Mammary epithelial cell (primary cell): Measurements from ENCODE around the gene NDUFB1.

Experiments
- CTCF ChIP-seq, 2 donors: IDR thresholded peaks in 1 of 2; conservative IDR thresholded peaks in 1 of 2; 2 replicates each; pipeline ENCODE4 v1.5.1; 2011 to 2012; ENCODE audit warnings: inconsistent platforms in 2 of 2, low read length in 2 of 2, mild to moderate bottlenecking in 2 of 2, control low read depth in 1 of 2, low read depth in 1 of 2; ENCODE audit not compliant: insufficient read depth in 1 of 2; ENCODE audit errors: extremely low read depth in 1 of 2
- EZH2 ChIP-seq: IDR thresholded peaks from 2 replicates; pipeline ENCODE4 v1.6.1; 2012; ENCODE audit warnings: low read length, inconsistent platforms, borderline replicate concordance

GRCh38 chr14:92135269-92135668 is 13.8 kb upstream of the NDUFB1 start:
- TF ChIP-seq CTCF (conservative IDR thresholded peaks at IDR 0.05 in 1 of 2, IDR thresholded peaks at IDR 0.05 in 1 of 2; ENCODE audit: extremely low read depth in 1 of 2, insufficient read depth in 1 of 2, low read depth in 1 of 2, low read length in 2 of 2) (peak; percentile 26 to 55), EZH2 (no peak)
